Brain microvascular endothelial cell (primary cell): ENCODE data around the gene CERS3.

Experiments used
- DNase-seq: peaks from one replicate; pipeline ENCODE4 v3.0.0-alpha.2; 2020
- H3K27ac ChIP-seq: fragments of 250-450 bp; sonication (Bioruptor Pico); 2 replicates; pipeline ENCODE4 v1.5.1; 2020; ENCODE audit warnings: mild to moderate bottlenecking, moderate library complexity
- H3K27me3 ChIP-seq: fragments of 250-450 bp; sonication (Bioruptor Pico); replicated peaks from 2 replicates; pipeline ENCODE4 v1.5.1; 2020; ENCODE audit warnings: mild to moderate bottlenecking
- H3K36me3 ChIP-seq: fragments of 250-450 bp; sonication (Bioruptor Pico); replicated peaks from 2 replicates; pipeline ENCODE4 v1.5.1; 2020; ENCODE audit warnings: mild to moderate bottlenecking
- H3K4me3 ChIP-seq: 2 replicates; pipeline ENCODE4 v1.5.1; 2011; ENCODE audit warnings: low read depth, mild to moderate bottlenecking, control low read depth, low read length, moderate library complexity
- CTCF ChIP-seq: IDR thresholded peaks from 2 replicates; pipeline ENCODE4 v1.5.1; 2011; ENCODE audit warnings: low read depth, mild to moderate bottlenecking, moderate library complexity, low read length, control low read depth, inconsistent platforms; ENCODE audit errors: missing control alignments
- in situ Hi-C: cut with HindIII; loops from 2 replicates; pipeline ENCODE4 v1.10.0; 2017; ENCODE audit warnings: low sequenced_read_pairs, low pct_ligation_motif_present

Gene CERS3

GRCh38 chr15:100430411-100430810, 98.3 kb downstream of the CERS3 start:
- Histone ChIP-seq H3K27ac (no peak overlapping the region), H3K36me3 (no peaks in the 10 kb centered on the region), H3K4me3 (no peak overlapping the region), H3K27me3 (no peaks in the 10 kb centered on the region)
- in situ Hi-C loops, result no loop called here
- no peak for DNase-seq
- TF ChIP-seq CTCF, result no peak

DNA sequence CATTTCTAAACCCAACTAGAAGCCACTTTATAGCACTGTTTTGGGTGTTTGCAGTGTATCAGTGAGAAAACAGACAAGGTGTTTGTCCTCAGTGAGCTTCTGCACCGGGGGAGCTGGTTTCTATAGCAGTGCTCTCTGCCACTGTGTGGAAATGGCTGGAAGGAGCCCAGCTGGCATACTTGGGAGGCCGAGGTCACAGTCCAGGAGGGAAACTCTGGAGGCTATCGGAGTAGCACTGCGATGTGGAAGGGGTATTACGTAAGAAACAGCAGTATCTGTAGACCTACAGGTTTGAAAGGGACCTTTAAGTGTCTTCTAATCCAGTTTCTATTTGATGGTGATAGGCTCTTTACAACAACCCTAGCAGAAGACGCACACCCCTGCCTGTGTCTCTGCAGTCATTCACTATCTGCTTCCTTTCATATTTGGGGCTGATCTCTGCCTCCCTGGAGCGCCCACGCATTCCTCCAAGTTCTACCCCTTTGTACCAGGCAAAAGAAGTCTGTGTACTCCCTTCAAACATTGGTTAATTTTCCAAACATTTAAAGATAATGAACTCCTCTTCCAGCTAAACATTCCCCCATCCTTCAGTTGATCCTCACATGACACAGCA, 99.5 kb downstream of the CERS3 start:
- no peaks in the 10 kb centered on the region for H3K27me3 ChIP-seq
- no peak overlapping the region for H3K27ac ChIP-seq
- no peaks in the 10 kb centered on the region for H3K36me3 ChIP-seq
- no peak for TF ChIP-seq CTCF
- DNase-seq, result no peak
- in situ Hi-C loops, result no loop called here
- no peak overlapping the region for H3K4me3 ChIP-seq

DNA sequence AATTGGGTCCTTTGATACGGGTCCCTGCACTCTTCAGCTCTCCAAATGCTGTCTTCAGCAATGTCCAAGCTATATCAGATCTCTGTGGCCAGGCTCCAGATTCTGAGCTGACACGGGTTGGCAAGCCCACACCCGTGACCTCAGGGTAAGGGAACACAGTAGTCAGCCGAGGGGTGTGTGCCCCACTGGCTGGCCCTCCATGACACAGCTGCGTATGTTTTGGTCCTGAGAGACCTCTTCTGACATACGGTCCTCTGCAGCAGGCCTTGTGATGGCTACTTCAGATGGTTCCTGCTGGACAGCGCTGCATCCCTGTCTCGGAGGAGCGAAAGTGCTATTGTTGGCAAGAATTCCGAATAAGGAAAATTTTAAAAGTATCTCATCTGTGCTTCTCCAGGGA, 101.8 kb downstream of the CERS3 start:
- no peak for DNase-seq
- Histone ChIP-seq H3K27ac (no peak overlapping the region), H3K36me3 (no peaks in the 10 kb centered on the region), H3K27me3 (no peaks in the 10 kb centered on the region), H3K4me3 (no peak overlapping the region)
- TF ChIP-seq CTCF, result no peak
- in situ Hi-C loops, result no loop called here

- TF ChIP-seq CTCF, result no peak
- no peak overlapping the region for H3K4me3 ChIP-seq
- no peak overlapping the region for H3K27ac ChIP-seq
- H3K36me3 ChIP-seq, result no peaks in the 10 kb centered on the region
- DNase-seq, result no peak
- in situ Hi-C loops, result no loop called here
- H3K27me3 ChIP-seq, result no peaks in the 10 kb centered on the region
Observed at GRCh38 chr15:100405179-100405578, 123.6 kb downstream of the CERS3 start.

GRCh38 chr15:100400996-100401395, 127.8 kb downstream of the CERS3 start:
- TF ChIP-seq CTCF, result no peak
- Histone ChIP-seq H3K27me3 (no peaks in the 10 kb centered on the region), H3K36me3 (no peaks in the 10 kb centered on the region), H3K27ac (no peak overlapping the region), H3K4me3 (no peak overlapping the region)
- no peak for DNase-seq
- in situ Hi-C loops, result no loop called here
